Duodenal mucosa (tissue), 2 donors: ENCODE data around the gene TXNRD2.
"Not testable (repeated sequence)": the region's sequence is repeated elsewhere in the genome, so short reads cannot be mapped to it uniquely, and the experiment has no call there.

Experiments used
- H3K27ac ChIP-seq: one replicate; pipeline ENCODE4 v1.7.0; 2013; ENCODE audit warnings: low read depth, low read length
- H3K27me3 ChIP-seq, 2 donors: one replicate each; pipeline ENCODE4 v1.7.0; 2013; ENCODE audit warnings: low read length in 2 of 2, control low read depth in 1 of 2; ENCODE audit not compliant: insufficient read depth in 2 of 2, control insufficient read depth in 1 of 2
- H3K36me3 ChIP-seq, 2 donors: one replicate each; pipeline ENCODE4 v1.7.0; 2013; ENCODE audit warnings: low read length in 2 of 2, control low read depth in 1 of 2; ENCODE audit not compliant: insufficient read depth in 2 of 2, control insufficient read depth in 1 of 2
- H3K4me1 ChIP-seq, 2 donors: one replicate each; pipeline ENCODE4 v1.7.0; 2013; ENCODE audit warnings: low read length in 2 of 2, control low read depth in 1 of 2; ENCODE audit not compliant: insufficient read depth in 2 of 2, control insufficient read depth in 1 of 2
- H3K4me3 ChIP-seq, 2 donors: one replicate each; pipeline ENCODE4 v1.7.0; 2013; ENCODE audit warnings: low read length in 2 of 2, low read depth in 1 of 2
- H3K9ac ChIP-seq, 2 donors: one replicate each; pipeline ENCODE4 v1.7.0; 2013; ENCODE audit warnings: low read length in 2 of 2, low read depth in 1 of 2
- H3K9me3 ChIP-seq, 2 donors: one replicate each; pipeline ENCODE4 v1.7.0; 2013; ENCODE audit warnings: low read length in 2 of 2, control low read depth in 1 of 2; ENCODE audit not compliant: control insufficient read depth in 1 of 2

Gene TXNRD2

GRCh38 chr22:19943082-19944026 is 1.7 kb upstream of the TXNRD2 start:
- H3K4me1 ChIP-seq: peaks cover 22 to 26% of the 10 kb centered on the region in 2 donors

GRCh38 chr22:19942157-19943081 is 801 bp upstream of the TXNRD2 start:
- Histone ChIP-seq H3K9ac (peak overlapping the region; percentile 82 to 90), H3K9me3 (no peaks in the 10 kb centered on the region), H3K36me3 (no peaks in the 10 kb centered on the region), H3K4me3 (peak overlapping the region; percentile 80 to 85), H3K4me1 (peaks cover 20 to 30% of the 10 kb centered on the region in 2 donors), H3K27ac (peak overlapping the region; percentile 84), H3K27me3 (no peaks in the 10 kb centered on the region)

More at GRCh38 chr22:19943082-19944026, 1.7 kb upstream of the TXNRD2 start:
- Histone ChIP-seq H3K27me3 (no peaks in the 10 kb centered on the region), H3K9me3 (no peaks in the 10 kb centered on the region), H3K27ac (peak overlapping the region; percentile 84), H3K9ac (peak overlapping the region; percentile 82 to 90), H3K36me3 (no peaks in the 10 kb centered on the region), H3K4me3 (peak overlapping the region; percentile 80 to 85)

GRCh38 chr22:19940536-19941364 is 868 bp downstream of the TXNRD2 start:
- peaks cover 19 to 29% of the 10 kb centered on the region in 2 donors for H3K4me1 ChIP-seq
- H3K4me3 ChIP-seq: peak overlapping the region; percentile 80 to 85
- H3K9me3 ChIP-seq: no peaks in the 10 kb centered on the region
- H3K36me3 ChIP-seq: no peaks in the 10 kb centered on the region
- H3K27ac ChIP-seq: no peak overlapping the region
- no peaks in the 10 kb centered on the region for H3K27me3 ChIP-seq
- peak overlapping the region; percentile 74 to 82 for H3K9ac ChIP-seq

- H3K9ac ChIP-seq: no peak overlapping the region
- peaks cover 15 to 30% of the 10 kb centered on the region in 2 donors for H3K4me1 ChIP-seq
- H3K27ac ChIP-seq: no peak overlapping the region
- no peak overlapping the region for H3K4me3 ChIP-seq
- H3K9me3 ChIP-seq: no peaks in the 10 kb centered on the region
- no peaks in the 10 kb centered on the region for H3K27me3 ChIP-seq
- no peaks in the 10 kb centered on the region for H3K36me3 ChIP-seq
Observed at GRCh38 chr22:19937616-19938473, 3.8 kb downstream of the TXNRD2 start.

GRCh38 chr22:19936513-19936912 is 5.1 kb downstream of the TXNRD2 start:
- Histone ChIP-seq H3K27ac (no peak overlapping the region), H3K9me3 (no peaks in the 10 kb centered on the region), H3K36me3 (no peaks in the 10 kb centered on the region), H3K27me3 (no peaks in the 10 kb centered on the region), H3K9ac (no peak overlapping the region), H3K4me3 (no peak overlapping the region), H3K4me1 (peaks cover 11 to 24% of the 10 kb centered on the region in 2 donors)

- not testable (repeated sequence) for H3K9me3 ChIP-seq, H3K27me3 ChIP-seq, H3K4me3 ChIP-seq, H3K36me3 ChIP-seq, H3K27ac ChIP-seq, H3K9ac ChIP-seq
- H3K4me1 ChIP-seq: peaks cover under 1 to 14% of the 10 kb centered on the region in 2 donors
Observed at GRCh38 chr22:19935123-19935718, 6.4 kb downstream of the TXNRD2 start.

GRCh38 chr22:19933341-19934241 is 8.0 kb downstream of the TXNRD2 start:
- no peak overlapping the region for H3K9ac ChIP-seq
- no peak overlapping the region for H3K27ac ChIP-seq
- H3K4me1 ChIP-seq: peaks cover 0 to 14% of the 10 kb centered on the region in 2 donors
- no peaks in the 10 kb centered on the region for H3K9me3 ChIP-seq
- H3K36me3 ChIP-seq: no peaks in the 10 kb centered on the region
- H3K27me3 ChIP-seq: no peaks in the 10 kb centered on the region
- no peak overlapping the region for H3K4me3 ChIP-seq
